GM19328 (cell line): ENCODE results near the gene APBB3.
A peak's percentile ranks its signal among the peaks of the same experiment; 100 is the strongest.
"Not testable (repeated sequence)": the region's sequence is repeated elsewhere in the genome, so short reads cannot be mapped to it uniquely, and the experiment has no call there.

Experiments used
- ATAC-seq: cut with Tn5 transposase; IDR thresholded peaks from one replicate; pipeline ENCODE4 v1.9.1; 2021; ENCODE audit warnings: mild to moderate bottlenecking, moderate library complexity; ENCODE audit not compliant: unreplicated experiment

Gene APBB3, protein sequence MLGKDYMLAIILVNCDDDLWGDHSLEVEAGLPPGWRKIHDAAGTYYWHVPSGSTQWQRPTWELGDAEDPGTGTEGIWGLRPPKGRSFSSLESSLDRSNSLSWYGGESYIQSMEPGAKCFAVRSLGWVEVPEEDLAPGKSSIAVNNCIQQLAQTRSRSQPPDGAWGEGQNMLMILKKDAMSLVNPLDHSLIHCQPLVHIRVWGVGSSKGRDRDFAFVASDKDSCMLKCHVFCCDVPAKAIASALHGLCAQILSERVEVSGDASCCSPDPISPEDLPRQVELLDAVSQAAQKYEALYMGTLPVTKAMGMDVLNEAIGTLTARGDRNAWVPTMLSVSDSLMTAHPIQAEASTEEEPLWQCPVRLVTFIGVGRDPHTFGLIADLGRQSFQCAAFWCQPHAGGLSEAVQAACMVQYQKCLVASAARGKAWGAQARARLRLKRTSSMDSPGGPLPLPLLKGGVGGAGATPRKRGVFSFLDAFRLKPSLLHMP

GRCh38 chr5:140564196-140565023, at the start of gene APBB3, which contains the start of gene SLC35A4:
Gene APBB3, minus strand, starts transcription at chr5:140564598. Its CDS starts 353 bp downstream, at chr5:140564245.
Gene SLC35A4, plus strand, starts transcription at chr5:140564828. Its CDS starts 2,342 bp downstream, at chr5:140567170.
- peak; percentile 83 for ATAC-seq

GRCh38 chr5:140611020-140611521, 46.7 kb upstream of the APBB3 start:
- no peak for ATAC-seq

- ATAC-seq: no peak
Measured at GRCh38 chr5:140609126-140609525, 44.7 kb upstream of the APBB3 start.

DNA sequence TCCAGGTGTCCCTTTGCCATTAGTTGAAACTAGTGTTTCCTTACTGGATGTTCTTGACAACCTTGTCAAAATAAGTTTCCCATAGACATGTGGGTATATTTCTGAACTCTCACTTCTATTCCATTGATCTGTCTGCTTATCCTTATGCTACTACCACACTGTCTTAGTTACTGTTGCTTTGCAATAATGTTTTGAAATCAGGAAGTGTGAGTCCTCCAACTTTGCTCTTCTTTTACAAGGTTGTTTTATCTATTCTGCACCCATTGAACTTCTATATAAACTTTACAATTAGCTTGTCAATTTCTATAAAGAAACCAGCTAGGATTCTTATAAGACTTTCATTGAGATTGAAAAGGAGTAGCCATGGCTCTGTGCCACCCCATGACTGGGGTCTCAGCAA, 44.3 kb upstream of the APBB3 start:
- ATAC-seq: no peak

GRCh38 chr5:140607031-140607430, 42.6 kb upstream of the APBB3 start:
- no peak for ATAC-seq

DNA sequence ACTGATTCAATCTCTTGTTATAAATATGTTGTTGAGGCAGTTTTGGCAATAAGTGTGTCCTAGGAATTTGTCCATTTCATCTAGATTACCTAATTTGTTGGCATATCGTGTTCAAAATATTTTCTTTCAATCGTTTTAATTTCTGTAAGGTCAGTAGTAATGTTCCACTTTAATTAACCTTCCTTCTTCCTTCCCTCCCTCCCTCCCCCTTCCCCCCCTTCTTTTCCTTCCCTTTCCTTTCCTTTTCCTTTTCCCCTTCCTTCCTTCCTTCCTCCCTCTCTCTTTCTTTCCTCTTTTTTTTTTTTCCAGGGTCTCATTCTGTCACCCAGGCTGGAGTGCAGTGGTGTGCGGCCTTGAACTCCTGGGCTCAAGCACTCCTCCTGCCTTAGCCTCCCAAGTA, 41.5 kb upstream of the APBB3 start:
- no peak for ATAC-seq

DNA sequence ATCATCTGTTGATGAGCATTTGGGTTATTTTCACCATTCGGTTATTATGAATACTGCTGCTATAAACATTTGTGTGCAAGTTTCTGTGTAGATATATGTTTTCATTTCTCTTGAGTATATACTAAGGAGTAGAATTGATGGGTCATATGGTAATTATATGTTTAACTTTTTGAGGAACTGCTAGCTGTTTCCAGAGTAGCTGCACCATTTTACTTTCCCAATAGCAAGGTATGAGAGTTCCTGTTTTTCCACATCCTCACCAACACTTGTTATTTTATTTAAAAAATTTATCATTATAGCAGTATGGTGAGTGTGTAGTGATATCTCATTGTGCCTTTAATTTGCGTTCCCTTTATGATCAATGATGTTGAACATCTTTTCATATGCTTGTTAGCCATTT, 39.3 kb upstream of the APBB3 start:
- ATAC-seq: no peak

GRCh38 chr5:140603446-140603698, 39.0 kb upstream of the APBB3 start:
- not testable (repeated sequence) for ATAC-seq

DNA sequence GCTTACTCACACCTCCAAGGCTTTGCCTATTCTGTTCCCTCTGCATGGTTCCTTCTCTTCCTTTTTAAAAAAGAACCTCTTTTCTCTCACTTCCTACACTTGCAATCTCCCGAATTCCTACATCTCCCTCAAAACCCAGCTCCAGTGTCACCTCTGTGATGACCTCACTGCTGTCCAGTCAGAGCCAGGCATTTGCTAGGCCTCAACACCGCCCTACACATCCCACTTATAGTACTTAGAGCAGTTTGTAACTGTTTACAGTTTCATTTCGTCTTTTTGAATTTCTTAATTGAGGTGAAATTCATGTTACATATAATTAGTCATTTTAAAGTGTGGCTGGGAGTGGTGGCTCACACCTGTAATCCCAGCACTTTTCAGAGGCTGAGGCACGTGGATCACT, 37.7 kb upstream of the APBB3 start:
- no peak for ATAC-seq

- no peak for ATAC-seq
Measured at GRCh38 chr5:140600096-140600495, 35.7 kb upstream of the APBB3 start.

DNA sequence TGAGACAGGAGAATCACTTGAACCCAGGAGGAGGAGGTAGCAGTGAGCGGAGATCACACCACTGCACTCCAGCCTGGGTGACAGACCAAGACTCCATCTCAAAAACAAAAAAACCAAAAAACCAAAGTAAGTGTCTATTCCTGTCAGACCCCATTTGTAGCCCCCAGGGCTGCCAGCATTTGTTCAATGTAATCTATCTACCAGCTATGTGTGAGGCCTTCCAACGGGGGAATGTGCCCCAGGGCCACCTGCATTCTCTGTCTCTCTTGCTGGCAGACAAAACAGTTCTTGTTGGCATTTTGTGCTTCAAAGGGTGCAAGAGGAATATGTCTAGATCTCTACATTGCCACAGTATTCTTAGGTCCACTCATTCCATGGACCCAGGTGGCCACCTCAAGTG, 34.4 kb upstream of the APBB3 start:
- ATAC-seq: no peak

GRCh38 chr5:140596321-140596741, 31.9 kb upstream of the APBB3 start:
- no peak for ATAC-seq

- no peak for ATAC-seq
Measured at GRCh38 chr5:140595538-140596300, 31.3 kb upstream of the APBB3 start.

DNA sequence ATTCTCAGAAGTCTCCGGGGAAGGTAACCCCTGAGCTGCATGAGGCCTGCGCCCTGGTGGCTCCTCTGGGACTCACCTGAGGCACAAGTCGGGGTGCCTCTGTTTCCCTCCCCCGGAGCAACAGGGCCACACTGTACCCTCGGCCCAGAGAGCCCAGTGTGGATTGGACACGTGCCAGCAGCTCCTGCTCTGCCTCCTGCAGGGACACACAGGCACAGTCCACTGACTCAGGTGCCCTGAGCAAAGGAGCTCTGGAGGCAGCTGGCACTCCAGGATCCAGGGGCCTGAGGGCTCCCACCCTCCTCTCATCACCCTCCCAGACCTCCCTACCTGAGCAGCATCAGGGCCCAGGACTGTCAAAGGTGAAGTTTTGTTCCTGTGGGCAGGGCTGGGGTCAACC, 29.8 kb upstream of the APBB3 start:
- no peak for ATAC-seq

DNA sequence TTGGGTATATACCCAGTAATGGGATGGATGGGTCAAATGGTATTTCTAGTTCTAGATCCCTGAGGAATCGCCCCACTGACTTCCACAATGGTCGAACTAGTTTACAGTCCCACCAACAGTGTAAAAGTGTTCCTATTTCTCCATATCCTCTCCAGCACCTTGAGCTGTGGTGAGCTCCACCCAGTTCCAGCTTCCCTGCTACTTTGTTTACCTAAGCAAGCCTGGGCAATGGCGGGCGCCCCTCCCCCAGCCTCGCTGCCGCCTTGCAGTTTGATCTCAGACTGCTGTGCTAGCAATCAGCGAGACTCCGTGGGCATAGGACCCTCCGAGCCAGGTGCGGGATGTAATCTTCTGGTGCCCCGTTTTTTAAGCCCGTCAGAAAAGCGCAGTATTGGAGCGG, 28.7 kb upstream of the APBB3 start:
- ATAC-seq: not testable (repeated sequence)

DNA sequence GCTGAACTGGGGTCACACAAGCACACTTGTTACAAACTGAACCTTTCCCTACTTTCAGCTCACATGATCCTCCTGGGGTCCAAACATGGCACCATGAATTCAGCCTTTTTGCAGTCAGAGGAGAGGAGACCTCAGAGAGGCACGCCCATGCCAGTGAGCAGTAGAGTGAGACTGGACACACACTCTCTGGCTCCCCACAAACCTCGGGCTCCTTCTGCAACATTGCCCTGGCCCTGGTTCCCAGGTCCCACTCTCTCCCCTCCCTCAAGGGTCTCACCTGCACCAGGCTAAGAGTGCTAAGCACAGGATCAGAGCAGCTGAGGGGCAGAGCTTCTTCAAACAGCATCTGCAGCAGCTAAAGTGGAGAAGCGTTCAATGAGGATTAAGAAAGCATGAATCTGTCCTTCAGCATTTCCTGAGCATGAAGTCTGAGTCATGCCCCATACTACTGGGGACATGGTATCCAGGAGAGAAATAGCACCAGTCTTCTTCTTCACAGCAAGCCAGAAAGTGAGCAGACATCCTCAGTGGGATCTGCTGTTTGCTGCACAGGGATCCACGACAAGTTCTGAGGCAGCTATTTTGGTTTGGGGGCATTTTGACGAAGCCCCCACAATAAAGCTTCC, 27.5 kb upstream of the APBB3 start:
- ATAC-seq: no peak

DNA sequence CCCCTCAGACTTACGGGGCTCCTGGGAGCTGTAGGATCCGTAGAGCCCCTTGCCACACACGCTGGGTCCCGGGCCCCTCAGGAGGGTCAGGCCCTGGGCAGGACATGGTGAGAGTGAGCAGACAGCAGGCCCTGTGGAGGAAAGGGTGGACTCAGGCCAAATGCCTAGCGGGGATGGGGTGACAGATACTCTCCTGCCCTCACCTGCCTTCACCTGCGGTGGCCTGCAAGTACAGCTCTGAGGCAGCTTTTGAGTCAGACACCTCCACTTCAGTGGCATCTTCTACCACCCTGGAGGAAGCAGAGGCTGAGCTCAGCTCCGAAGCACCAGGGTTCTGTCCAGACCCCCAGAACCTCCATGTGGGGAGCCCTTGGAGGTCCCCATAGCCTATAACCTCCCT, 26.5 kb upstream of the APBB3 start:
- ATAC-seq: no peak

GRCh38 chr5:140588311-140589070, 24.1 kb upstream of the APBB3 start:
- no peak for ATAC-seq

DNA sequence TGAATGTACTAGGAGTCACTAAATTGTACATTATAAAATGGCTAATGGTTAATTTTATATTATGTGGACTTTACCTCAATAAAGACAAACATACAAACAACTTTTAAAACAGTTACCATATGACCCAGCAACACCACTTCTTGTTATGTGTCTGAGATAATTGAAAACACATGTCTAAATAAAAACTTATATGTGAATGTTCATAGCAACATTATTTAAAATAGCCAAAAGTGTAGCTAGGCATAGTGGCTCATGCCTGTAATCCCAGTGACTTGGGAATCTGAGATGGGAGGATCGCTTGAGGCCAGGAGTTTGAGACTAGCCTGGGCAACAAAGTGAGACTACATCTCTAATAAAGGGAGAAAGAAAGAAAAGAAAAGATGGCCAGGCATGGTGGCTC, 23.1 kb upstream of the APBB3 start:
- ATAC-seq: no peak

- not testable (repeated sequence) for ATAC-seq
Measured at GRCh38 chr5:140579188-140579747, 14.9 kb upstream of the APBB3 start.
